ENCODE results near the gene SLC5A6.
A peak's percentile ranks its signal among the peaks of the same experiment; 100 is the strongest.

- TF ChIP-seq POLR2A (IDR thresholded peaks at IDR 0.05; ENCODE audit: low read length) = peak; percentile 69
- no peak for TF ChIP-seq GATA1 (IDR thresholded peaks at IDR 0.05; ENCODE audit: low read depth, low read length)
These were observed 5.4 kb upstream of the SLC5A6 start, which contains the start of gene CAD for GRCh38 chr2:27217173-27218121.

Data from erythroblast (primary cell).